H1 (cell line): Measurements from ENCODE around the gene SYNRG. TPM values are rescaled to one million over a fixed set of nuclear protein-coding genes. Genes with fewer than 3 reads are reported as not detected.

Source experiments
- CHD1 ChIP-seq: IDR thresholded peaks from 2 replicates; pipeline ENCODE4 v1.6.1; 2012; ENCODE audit warnings: low read depth, low read length, improper control_type of control experiment
- EZH2 ChIP-seq: fragments of 200-600 bp; sonication (generic); IDR thresholded peaks from 2 replicates; pipeline ENCODE4 v1.7.1; 2012; ENCODE audit warnings: low read depth, mild to moderate bottlenecking, moderate library complexity, low read length, inconsistent platforms; ENCODE audit not compliant: severe bottlenecking
- KDM4A ChIP-seq: IDR thresholded peaks from one replicate; pipeline ENCODE4 v1.7.1; 2012; ENCODE audit warnings: low read depth, mild to moderate bottlenecking, moderate library complexity, low read length, inconsistent platforms; ENCODE audit not compliant: severe bottlenecking
- SIN3A ChIP-seq, 2 experiments: IDR thresholded peaks in 1 of 2; conservative IDR thresholded peaks in 1 of 2; 2 replicates each; pipeline ENCODE4 v1.6.1; 2011 to 2012; ENCODE audit warnings: low read length in 2 of 2, improper control_type of control experiment in 1 of 2, low read depth in 1 of 2, mild to moderate bottlenecking in 1 of 2
- SP4 ChIP-seq: IDR thresholded peaks from 2 replicates; pipeline ENCODE4 v1.6.1; 2012; ENCODE audit warnings: low read length, inconsistent platforms
- polyA plus RNA-seq, 7 experiments: library from polyadenylated mRNA; depleted of rRNA in 3 of 7; stranded (reverse) in 5 of 7; unstranded in 2 of 7; fragments of >200 nt in 5 of 7; fragments of 200-250 nt in 2 of 7; gene quantifications; 1 replicate in 5 of 7; 2 replicates in 1 of 7; 4 replicates in 1 of 7; pipeline versions ENCODE4 v1.2.1 to v1.2.3, GENCODE V29; 2011 to 2013; ENCODE audit warnings: missing spikeins in 2 of 7, mixed read lengths in 2 of 7
- total RNA-seq: library from RNA; stranded (reverse); fragmentation: NEBNext Ultra II Directional; extraction: Animal tissue kit (Norgen Biotek cat#: 25700); gene quantifications from 2 replicates; pipeline ENCODE4 v1.2.1, GENCODE V29; 2021

Gene SYNRG
- total and polyA plus RNA-seq, 2 of the 8 experiments (the other 6 are each of a cell fraction or from before 2014, with no cell fraction given): 7.7 to 31.7 TPM

- TF ChIP-seq CHD1 (no peak), SP4 (no peak), EZH2 (no peak), SIN3A (conservative IDR thresholded peaks at IDR 0.05 in 1 of 2, IDR thresholded peaks at IDR 0.05 in 1 of 2; ENCODE audit: low read depth in 1 of 2, low read length in 2 of 2) (no peak), KDM4A (no peak)
Measured at GRCh38 chr17:37604556-37604955, 4.7 kb downstream of the SYNRG start (continued).
